Kidney epithelial cell (primary cell): ENCODE measurements around the gene DBNDD1. TPM values are rescaled to one million over a fixed set of nuclear protein-coding genes. Genes with fewer than 3 reads are reported as not detected.
A peak's percentile ranks its signal among the peaks of the same experiment; 100 is the strongest.
"Not testable (repeated sequence)": the region's sequence is repeated elsewhere in the genome, so short reads cannot be mapped to it uniquely, and the experiment has no call there.

Source experiments
- DNase-seq: peaks from one replicate; pipeline ENCODE4 v3.0.0-alpha.2; 2010; ENCODE audit warnings: low read depth
- H3K27me3 ChIP-seq: 2 replicates; pipeline ENCODE4 v1.6.0; 2011; ENCODE audit warnings: low read length; ENCODE audit not compliant: control insufficient read depth, insufficient read depth
- H3K36me3 ChIP-seq: 2 replicates; pipeline ENCODE4 v1.5.1; 2011; ENCODE audit warnings: low read length; ENCODE audit not compliant: control insufficient read depth, insufficient read depth
- H3K4me3 ChIP-seq: 2 replicates; pipeline ENCODE4 v1.5.1; 2011; ENCODE audit warnings: low read depth, mild to moderate bottlenecking, control low read depth, low read length
- total RNA-seq: library from RNA; depleted of rRNA; stranded (reverse); fragments of >200 nt; gene quantifications from 2 replicates; pipeline ENCODE4 v1.2.3, GENCODE V29; 2015
- TF ChIP-seq, protein P1 (sequence below): IDR thresholded peaks from 2 replicates; pipeline ENCODE4 v1.5.1; 2011; ENCODE audit warnings: mild to moderate bottlenecking, moderate library complexity, low read length, control low read depth, inconsistent platforms; ENCODE audit not compliant: insufficient read depth, poor library complexity, severe bottlenecking

Gene DBNDD1, protein sequence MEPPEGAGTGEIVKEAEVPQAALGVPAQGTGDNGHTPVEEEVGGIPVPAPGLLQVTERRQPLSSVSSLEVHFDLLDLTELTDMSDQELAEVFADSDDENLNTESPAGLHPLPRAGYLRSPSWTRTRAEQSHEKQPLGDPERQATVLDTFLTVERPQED
- total RNA-seq, result 27.2 and 35.2 TPM in 2 replicates

DNA sequence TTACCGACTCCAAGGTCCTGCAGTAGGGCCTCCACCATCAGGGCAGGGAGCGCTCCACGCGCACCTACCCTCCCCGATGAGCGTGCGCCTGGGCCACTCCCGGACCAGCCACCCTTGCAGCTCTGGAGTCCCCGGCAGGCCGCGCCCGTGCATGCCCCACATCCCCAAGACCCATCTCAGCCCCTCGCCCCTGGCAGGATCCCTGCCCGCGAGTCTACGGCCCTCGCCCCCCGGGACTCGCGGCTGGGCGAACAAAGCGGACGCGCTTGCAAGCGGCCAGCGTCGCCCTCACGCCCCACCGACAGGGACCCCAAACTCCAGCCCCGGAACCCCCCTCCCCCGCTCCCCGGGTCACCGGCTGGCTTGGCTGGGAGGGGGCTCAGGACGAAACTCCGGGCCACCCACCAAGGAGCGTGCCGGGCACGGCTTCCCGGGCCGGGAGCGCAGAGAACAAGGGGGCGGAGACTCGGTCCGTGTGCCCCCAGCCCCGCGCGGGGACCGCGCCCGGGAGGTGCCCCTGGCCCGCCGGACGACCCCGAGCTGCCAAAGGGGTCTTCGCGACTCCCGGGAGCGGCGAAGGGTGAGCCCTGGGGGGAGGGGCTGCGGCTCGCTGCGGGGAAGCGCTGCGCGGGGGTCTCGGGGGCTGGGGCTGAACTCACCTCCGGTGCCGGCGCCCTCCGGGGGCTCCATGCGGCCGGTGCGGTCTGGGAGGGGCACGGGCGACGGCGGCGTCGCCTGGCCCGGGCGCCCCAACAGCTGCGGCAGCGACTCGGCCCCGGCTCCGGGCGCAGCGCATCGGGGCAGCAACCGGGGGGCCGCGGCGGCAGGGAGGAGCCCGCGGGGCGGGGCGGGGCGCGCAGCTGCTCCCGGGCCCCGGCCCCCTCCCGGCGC lies at the start of gene DBNDD1:
TSS of gene DBNDD1 (minus strand) at position 805 of the 891 bp plus-strand sequence. CDS start at position 690, 115 bp downstream.
- DNase-seq, result no peak
- H3K36me3 ChIP-seq, result no peaks in the 10 kb centered on the region
- peak within 1 kb of the TSS; percentile 76 for H3K4me3 ChIP-seq
- TF ChIP-seq, protein P1, sequence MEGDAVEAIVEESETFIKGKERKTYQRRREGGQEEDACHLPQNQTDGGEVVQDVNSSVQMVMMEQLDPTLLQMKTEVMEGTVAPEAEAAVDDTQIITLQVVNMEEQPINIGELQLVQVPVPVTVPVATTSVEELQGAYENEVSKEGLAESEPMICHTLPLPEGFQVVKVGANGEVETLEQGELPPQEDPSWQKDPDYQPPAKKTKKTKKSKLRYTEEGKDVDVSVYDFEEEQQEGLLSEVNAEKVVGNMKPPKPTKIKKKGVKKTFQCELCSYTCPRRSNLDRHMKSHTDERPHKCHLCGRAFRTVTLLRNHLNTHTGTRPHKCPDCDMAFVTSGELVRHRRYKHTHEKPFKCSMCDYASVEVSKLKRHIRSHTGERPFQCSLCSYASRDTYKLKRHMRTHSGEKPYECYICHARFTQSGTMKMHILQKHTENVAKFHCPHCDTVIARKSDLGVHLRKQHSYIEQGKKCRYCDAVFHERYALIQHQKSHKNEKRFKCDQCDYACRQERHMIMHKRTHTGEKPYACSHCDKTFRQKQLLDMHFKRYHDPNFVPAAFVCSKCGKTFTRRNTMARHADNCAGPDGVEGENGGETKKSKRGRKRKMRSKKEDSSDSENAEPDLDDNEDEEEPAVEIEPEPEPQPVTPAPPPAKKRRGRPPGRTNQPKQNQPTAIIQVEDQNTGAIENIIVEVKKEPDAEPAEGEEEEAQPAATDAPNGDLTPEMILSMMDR, result no peak
- H3K27me3 ChIP-seq, result no peaks in the 10 kb centered on the region

DNA sequence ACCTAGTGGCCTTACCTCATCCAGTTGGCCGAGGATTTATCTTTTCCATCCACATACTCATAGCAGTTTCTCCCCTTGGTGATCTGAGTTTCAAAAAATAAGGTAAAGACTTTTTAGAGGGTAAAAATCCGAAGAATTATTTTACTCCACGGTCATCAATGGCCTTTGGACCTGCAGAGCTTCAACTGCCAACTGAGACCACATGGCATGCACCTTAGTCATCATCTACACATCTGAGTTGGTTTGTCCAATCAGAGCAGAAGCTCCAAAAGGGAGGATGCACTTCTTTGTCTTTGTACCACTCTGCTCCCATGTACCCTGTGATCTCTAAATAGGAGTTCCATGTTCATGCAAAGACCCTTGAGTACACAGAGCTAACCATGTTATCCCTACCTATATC lies 42.2 kb upstream of the DBNDD1 start:
- DNase-seq, result no peak
- no peaks in the 10 kb centered on the region for H3K36me3 ChIP-seq
- TF ChIP-seq, protein P1, result no peak
- no peak overlapping the region for H3K4me3 ChIP-seq
- H3K27me3 ChIP-seq, result no peaks in the 10 kb centered on the region

DNA sequence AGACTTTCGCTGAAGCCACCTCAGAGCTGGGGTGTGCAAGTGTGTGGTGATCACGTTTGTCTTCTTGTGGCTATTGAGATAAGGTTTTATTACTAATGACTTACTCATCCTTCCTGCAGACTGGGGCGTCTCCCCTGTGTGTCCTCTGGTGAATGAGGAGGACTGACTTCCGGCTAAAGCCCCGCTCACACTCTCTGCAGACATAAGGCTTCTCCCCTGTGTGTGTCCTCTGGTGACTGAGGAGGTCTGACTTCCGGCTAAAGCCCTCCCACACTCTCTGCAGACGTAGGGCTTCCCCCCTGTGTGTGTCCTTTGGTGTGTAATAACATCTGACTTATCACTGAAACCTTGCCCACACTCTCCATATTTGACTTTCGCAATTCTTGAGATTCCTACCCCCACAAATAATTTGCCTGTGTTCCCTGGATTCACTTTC lies 38.5 kb upstream of the DBNDD1 start:
- no peak overlapping the region for H3K4me3 ChIP-seq
- H3K36me3 ChIP-seq, result no peaks in the 10 kb centered on the region
- TF ChIP-seq, protein P1, result no peak
- H3K27me3 ChIP-seq, result no peaks in the 10 kb centered on the region
- DNase-seq, result no peak

DNA sequence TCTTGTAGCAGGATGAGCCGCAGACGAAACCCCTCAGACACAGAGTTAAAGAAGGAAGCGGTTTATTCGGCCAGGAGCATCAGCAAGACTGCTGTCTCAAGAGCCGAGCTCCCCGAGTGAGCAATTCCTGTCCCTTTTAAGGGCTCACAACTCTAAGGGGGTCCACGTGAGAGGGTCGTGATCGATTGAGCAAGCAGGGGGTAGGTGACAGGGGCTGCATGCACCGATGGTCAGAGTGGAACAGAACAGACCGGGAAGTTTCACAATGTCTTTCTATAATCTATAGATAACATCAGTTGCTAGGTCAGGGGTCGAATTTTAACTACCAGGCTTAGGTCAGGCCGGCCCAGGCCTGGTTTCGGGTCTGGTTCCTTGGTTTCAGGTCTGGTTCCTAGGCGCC lies 37.3 kb upstream of the DBNDD1 start:
- not testable (repeated sequence) for H3K36me3 ChIP-seq

DNA sequence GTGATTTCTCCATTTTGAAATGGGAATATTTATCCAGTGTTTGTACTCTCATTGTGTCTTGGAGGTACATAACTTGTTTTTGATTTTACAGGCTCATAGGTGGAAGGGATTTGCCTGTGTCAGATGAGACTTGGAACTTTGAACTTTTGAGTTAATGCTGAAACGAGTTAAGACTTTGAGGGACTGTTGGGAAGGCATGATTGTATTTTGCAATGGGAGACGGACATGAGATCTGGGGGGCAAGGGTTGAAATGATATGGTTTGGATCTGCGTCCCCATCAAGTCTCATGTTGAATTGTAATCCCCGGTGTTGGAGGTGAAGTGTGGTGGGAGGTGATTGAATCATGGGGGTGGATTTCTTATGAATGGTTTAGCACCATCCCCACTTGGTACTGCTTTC lies 36.1 kb upstream of the DBNDD1 start:
- no peak overlapping the region for H3K4me3 ChIP-seq
- H3K36me3 ChIP-seq, result no peaks in the 10 kb centered on the region
- H3K27me3 ChIP-seq, result no peaks in the 10 kb centered on the region
- DNase-seq, result no peak
- TF ChIP-seq, protein P1, result no peak

More for the DNA sequence above, 37.3 kb upstream of the DBNDD1 start:
- DNase-seq, H3K27me3 ChIP-seq, H3K4me3 ChIP-seq: not testable (repeated sequence)

DNA sequence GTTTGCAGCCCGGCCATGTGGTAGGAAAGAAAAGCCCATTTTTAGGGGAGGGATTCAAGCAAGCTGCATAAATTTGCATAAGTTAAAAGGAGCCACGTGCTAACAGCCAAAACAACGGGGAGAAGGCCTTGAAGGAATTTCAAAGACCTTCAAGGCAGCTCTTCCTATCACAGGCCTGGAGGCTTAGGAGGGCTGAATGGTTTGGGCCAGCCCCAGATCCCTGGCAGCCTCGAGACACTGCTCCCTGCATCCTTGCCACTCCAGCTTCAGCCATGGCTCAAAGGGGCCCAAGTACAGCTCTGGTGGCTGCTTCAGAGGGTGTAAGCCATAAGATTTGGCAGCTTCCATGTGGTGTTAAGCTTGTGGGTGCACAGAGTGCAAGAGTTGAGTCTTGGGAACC lies 35.3 kb upstream of the DBNDD1 start:
- Histone ChIP-seq H3K4me3 (no peak overlapping the region), H3K36me3 (no peaks in the 10 kb centered on the region), H3K27me3 (no peaks in the 10 kb centered on the region)
- no peak for DNase-seq
- TF ChIP-seq, protein P1, result no peak
